Lower leg skin (tissue), 3 donors: Measurements from ENCODE around the gene GRM7.

Experiments
- POLR2A ChIP-seq, 2 donors: fragments of 450-650 bp; IDR thresholded peaks; one replicate each; pipeline ENCODE4 v1.6.1; 2016 to 2017; ENCODE audit warnings: antibody characterized with exemption in 2 of 2, mild to moderate bottlenecking in 1 of 2, moderate library complexity in 1 of 2
- TF ChIP-seq, protein P1 (sequence below), 3 donors: fragments of 450-650 bp; IDR thresholded peaks; one replicate each; pipeline ENCODE4 v1.5.1; 2016; ENCODE audit warnings: antibody characterized with exemption in 3 of 3, mild to moderate bottlenecking in 3 of 3, moderate library complexity in 2 of 3

DNA sequence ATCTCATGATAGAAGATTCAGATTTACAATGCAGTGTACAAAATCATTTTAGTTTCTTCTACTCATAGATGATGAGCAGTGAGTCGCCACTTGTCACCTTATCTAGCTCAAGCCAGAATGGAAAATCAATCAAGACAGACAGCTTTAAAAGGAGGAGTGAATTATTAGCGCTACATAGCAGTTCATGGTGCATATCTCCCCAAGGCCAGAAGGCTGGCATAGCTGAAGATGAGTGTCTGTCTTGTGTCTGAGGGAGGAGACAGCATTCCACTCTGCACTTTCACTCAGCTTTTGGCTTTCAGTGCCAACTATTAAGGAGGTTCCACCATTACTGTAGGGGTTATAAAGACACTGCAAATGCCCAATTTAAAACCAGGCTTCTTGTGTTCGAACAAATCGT, 836.6 kb downstream of the GRM7 start:
- TF ChIP-seq, protein P1, sequence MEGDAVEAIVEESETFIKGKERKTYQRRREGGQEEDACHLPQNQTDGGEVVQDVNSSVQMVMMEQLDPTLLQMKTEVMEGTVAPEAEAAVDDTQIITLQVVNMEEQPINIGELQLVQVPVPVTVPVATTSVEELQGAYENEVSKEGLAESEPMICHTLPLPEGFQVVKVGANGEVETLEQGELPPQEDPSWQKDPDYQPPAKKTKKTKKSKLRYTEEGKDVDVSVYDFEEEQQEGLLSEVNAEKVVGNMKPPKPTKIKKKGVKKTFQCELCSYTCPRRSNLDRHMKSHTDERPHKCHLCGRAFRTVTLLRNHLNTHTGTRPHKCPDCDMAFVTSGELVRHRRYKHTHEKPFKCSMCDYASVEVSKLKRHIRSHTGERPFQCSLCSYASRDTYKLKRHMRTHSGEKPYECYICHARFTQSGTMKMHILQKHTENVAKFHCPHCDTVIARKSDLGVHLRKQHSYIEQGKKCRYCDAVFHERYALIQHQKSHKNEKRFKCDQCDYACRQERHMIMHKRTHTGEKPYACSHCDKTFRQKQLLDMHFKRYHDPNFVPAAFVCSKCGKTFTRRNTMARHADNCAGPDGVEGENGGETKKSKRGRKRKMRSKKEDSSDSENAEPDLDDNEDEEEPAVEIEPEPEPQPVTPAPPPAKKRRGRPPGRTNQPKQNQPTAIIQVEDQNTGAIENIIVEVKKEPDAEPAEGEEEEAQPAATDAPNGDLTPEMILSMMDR (IDR thresholded peaks at IDR 0.05): no peak
- no peak for TF ChIP-seq POLR2A (IDR thresholded peaks at IDR 0.05)
